Measurements from ENCODE around the gene AFP. TPM values are rescaled to one million over a fixed set of nuclear protein-coding genes. Genes with fewer than 3 reads are reported as not detected.

AFP gene
- total RNA-seq, 1 experiment from 2014 or later = not detected

- no peak for DNase-seq (ENCODE audit: low read depth)
Observed at GRCh38 chr4:73414936-73415271, 21.1 kb upstream of the AFP start.

- DNase-seq (ENCODE audit: low read depth) = no peak
Observed at GRCh38 chr4:73415807-73416238, 20.2 kb upstream of the AFP start.

GRCh38 chr4:73416423-73417087 lies 19.5 kb upstream of the AFP start:
- DNase-seq (ENCODE audit: low read depth) = no peak

- no peak for DNase-seq (ENCODE audit: low read depth)
Observed at GRCh38 chr4:73417342-73417741, 18.7 kb upstream of the AFP start.

- peak; percentile 22 for DNase-seq (ENCODE audit: low read depth)
Observed at GRCh38 chr4:73417973-73418372, 18.0 kb upstream of the AFP start.

GRCh38 chr4:73418677-73419076 lies 17.3 kb upstream of the AFP start:
- no peak for DNase-seq (ENCODE audit: low read depth)

GRCh38 chr4:73419106-73420038 lies 16.6 kb upstream of the AFP start:
- DNase-seq (ENCODE audit: low read depth) = no peak

- no peak for DNase-seq (ENCODE audit: low read depth)
Observed at GRCh38 chr4:73420615-73421014, 15.4 kb upstream of the AFP start.

GRCh38 chr4:73421708-73422457 lies 14.1 kb upstream of the AFP start:
- no peak for DNase-seq (ENCODE audit: low read depth)

- DNase-seq (ENCODE audit: low read depth) = no peak
Observed at GRCh38 chr4:73422458-73422752, 13.6 kb upstream of the AFP start.

GRCh38 chr4:73423184-73423583 lies 12.8 kb upstream of the AFP start:
- DNase-seq (ENCODE audit: low read depth) = no peak

- DNase-seq (ENCODE audit: low read depth) = no peak
Observed at GRCh38 chr4:73426666-73427065, 9.4 kb upstream of the AFP start.

- DNase-seq (ENCODE audit: low read depth) = no peak
Observed at GRCh38 chr4:73429118-73429517, 6.9 kb upstream of the AFP start.

GRCh38 chr4:73429826-73430587 lies 6.0 kb upstream of the AFP start:
- no peak for DNase-seq (ENCODE audit: low read depth)

GRCh38 chr4:73431813-73432168 lies 4.2 kb upstream of the AFP start:
- DNase-seq (ENCODE audit: low read depth) = no peak

GRCh38 chr4:73432169-73433000 lies 3.6 kb upstream of the AFP start:
- DNase-seq (ENCODE audit: low read depth) = no peak

- no peak for DNase-seq (ENCODE audit: low read depth)
Observed at GRCh38 chr4:73433140-73433539, 2.9 kb upstream of the AFP start.

GRCh38 chr4:73434311-73434710 lies 1.7 kb upstream of the AFP start:
- DNase-seq (ENCODE audit: low read depth) = peak; percentile 15

GRCh38 chr4:73436674-73437557 lies 895 bp downstream of the AFP start:
- DNase-seq (ENCODE audit: low read depth) = no peak

GRCh38 chr4:73437558-73437956 lies 1.5 kb downstream of the AFP start:
- no peak for DNase-seq (ENCODE audit: low read depth)

All from LHCN-M2 (cell line).